HCT116 (cell line): ENCODE results near the gene CHAF1A.

Experiments used
- EGR1 ChIP-seq: IDR thresholded peaks from 2 replicates; pipeline ENCODE4 v1.6.1; 2012; ENCODE audit warnings: low read depth
- EZH2 ChIP-seq: fragments of 200-600 bp; sonication (generic); IDR thresholded peaks from 2 replicates; pipeline ENCODE4 v1.6.1; 2017; ENCODE audit warnings: antibody characterized with exemption, mixed run types
- EZH2phosphoT487 ChIP-seq: fragments of 200-600 bp; IDR thresholded peaks from 2 replicates; pipeline ENCODE4 v1.6.1; 2018; ENCODE audit warnings: antibody characterized with exemption, borderline replicate concordance
- FOSL1 ChIP-seq: IDR thresholded peaks from 2 replicates; pipeline ENCODE4 v1.6.1; 2012; ENCODE audit warnings: low read depth
- POLR2A ChIP-seq: IDR thresholded peaks from 2 replicates; pipeline ENCODE4 v1.7.0; 2011; ENCODE audit warnings: borderline replicate concordance; ENCODE audit not compliant: insufficient read depth, insufficient read length; ENCODE audit errors: extremely low read depth
- POLR2AphosphoS5 ChIP-seq: IDR thresholded peaks from 2 replicates; pipeline ENCODE4 v1.6.1; 2011; ENCODE audit warnings: mild to moderate bottlenecking, low read depth, low read length, moderate library complexity
- RAD21 ChIP-seq: IDR thresholded peaks from 2 replicates; pipeline ENCODE4 v1.6.1; 2012; ENCODE audit warnings: low read depth, mild to moderate bottlenecking
- SP1 ChIP-seq: IDR thresholded peaks from 2 replicates; pipeline ENCODE4 v1.6.1; 2012; ENCODE audit warnings: low read depth
- SRF ChIP-seq: IDR thresholded peaks from 2 replicates; pipeline ENCODE4 v1.6.1; 2012; ENCODE audit warnings: low read depth
- YY1 ChIP-seq: IDR thresholded peaks from 2 replicates; pipeline ENCODE4 v1.6.1; 2011; ENCODE audit warnings: low read length, low read depth, moderate library complexity, mild to moderate bottlenecking; ENCODE audit not compliant: insufficient replicate concordance; ENCODE audit errors: extremely low read depth
- TF ChIP-seq, protein P1 (sequence below), 3 experiments: fragments of 200-600 bp in 1 of 3; sonication (generic) in 1 of 3; IDR thresholded peaks in 2 of 3; conservative IDR thresholded peaks in 1 of 3; 2 replicates each; pipeline ENCODE4 v1.5.1; 2012 to 2017; ENCODE audit warnings: low read depth in 2 of 3, low read length in 2 of 3, antibody characterized with exemption in 1 of 3, borderline replicate concordance in 1 of 3, control low read depth in 1 of 3, mild to moderate bottlenecking in 1 of 3, mixed read lengths in 1 of 3, mixed run types in 1 of 3, moderate library complexity in 1 of 3; ENCODE audit not compliant: insufficient read depth in 1 of 3
- TF ChIP-seq, protein P2 (sequence below): IDR thresholded peaks from 2 replicates; pipeline ENCODE4 v1.6.1; 2012; ENCODE audit warnings: low read depth

DNA sequence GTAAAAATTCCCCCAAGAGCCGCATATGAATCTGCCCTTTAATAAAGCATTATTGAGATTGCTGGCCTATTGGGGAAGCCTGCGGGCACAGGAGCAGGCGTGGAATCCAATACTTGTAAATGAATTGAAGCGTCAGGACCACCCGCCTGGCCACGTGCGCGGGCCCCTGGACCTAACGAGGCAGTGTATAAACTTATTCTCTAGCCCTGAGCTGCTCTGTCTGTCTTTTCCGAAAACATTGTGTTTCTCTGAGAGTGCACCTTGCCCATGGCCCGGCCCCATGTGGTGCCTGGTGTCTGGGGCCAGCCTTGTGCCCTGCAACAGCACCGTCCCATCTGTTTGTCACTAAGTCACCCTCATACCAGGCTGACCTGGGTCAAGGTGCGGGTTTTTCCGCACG is 40.7 kb downstream of the CHAF1A start:
- TF ChIP-seq, protein P1, sequence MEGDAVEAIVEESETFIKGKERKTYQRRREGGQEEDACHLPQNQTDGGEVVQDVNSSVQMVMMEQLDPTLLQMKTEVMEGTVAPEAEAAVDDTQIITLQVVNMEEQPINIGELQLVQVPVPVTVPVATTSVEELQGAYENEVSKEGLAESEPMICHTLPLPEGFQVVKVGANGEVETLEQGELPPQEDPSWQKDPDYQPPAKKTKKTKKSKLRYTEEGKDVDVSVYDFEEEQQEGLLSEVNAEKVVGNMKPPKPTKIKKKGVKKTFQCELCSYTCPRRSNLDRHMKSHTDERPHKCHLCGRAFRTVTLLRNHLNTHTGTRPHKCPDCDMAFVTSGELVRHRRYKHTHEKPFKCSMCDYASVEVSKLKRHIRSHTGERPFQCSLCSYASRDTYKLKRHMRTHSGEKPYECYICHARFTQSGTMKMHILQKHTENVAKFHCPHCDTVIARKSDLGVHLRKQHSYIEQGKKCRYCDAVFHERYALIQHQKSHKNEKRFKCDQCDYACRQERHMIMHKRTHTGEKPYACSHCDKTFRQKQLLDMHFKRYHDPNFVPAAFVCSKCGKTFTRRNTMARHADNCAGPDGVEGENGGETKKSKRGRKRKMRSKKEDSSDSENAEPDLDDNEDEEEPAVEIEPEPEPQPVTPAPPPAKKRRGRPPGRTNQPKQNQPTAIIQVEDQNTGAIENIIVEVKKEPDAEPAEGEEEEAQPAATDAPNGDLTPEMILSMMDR (IDR thresholded peaks at IDR 0.05 in 2 of 3, conservative IDR thresholded peaks at IDR 0.05 in 1 of 3; ENCODE audit: borderline replicate concordance in 1 of 3, insufficient read depth in 1 of 3, low read depth in 2 of 3, low read length in 2 of 3): no peak
- TF ChIP-seq EZH2 (no peak), RAD21 (no peak), POLR2A (no peak), SRF (no peak), POLR2AphosphoS5 (no peak), FOSL1 (no peak), EZH2phosphoT487 (no peak), SP1 (no peak), EGR1 (no peak), YY1 (no peak)
- TF ChIP-seq, protein P2, sequence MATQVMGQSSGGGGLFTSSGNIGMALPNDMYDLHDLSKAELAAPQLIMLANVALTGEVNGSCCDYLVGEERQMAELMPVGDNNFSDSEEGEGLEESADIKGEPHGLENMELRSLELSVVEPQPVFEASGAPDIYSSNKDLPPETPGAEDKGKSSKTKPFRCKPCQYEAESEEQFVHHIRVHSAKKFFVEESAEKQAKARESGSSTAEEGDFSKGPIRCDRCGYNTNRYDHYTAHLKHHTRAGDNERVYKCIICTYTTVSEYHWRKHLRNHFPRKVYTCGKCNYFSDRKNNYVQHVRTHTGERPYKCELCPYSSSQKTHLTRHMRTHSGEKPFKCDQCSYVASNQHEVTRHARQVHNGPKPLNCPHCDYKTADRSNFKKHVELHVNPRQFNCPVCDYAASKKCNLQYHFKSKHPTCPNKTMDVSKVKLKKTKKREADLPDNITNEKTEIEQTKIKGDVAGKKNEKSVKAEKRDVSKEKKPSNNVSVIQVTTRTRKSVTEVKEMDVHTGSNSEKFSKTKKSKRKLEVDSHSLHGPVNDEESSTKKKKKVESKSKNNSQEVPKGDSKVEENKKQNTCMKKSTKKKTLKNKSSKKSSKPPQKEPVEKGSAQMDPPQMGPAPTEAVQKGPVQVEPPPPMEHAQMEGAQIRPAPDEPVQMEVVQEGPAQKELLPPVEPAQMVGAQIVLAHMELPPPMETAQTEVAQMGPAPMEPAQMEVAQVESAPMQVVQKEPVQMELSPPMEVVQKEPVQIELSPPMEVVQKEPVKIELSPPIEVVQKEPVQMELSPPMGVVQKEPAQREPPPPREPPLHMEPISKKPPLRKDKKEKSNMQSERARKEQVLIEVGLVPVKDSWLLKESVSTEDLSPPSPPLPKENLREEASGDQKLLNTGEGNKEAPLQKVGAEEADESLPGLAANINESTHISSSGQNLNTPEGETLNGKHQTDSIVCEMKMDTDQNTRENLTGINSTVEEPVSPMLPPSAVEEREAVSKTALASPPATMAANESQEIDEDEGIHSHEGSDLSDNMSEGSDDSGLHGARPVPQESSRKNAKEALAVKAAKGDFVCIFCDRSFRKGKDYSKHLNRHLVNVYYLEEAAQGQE: no peak
